ENCODE data around the gene CD4. TPM values are rescaled to one million over a fixed set of nuclear protein-coding genes. Genes with fewer than 3 reads are reported as not detected.

CD4 gene
- total RNA-seq, 3 donors from 2014 or later: 8.9 to 16.5 (median 14.8) TPM

DNA sequence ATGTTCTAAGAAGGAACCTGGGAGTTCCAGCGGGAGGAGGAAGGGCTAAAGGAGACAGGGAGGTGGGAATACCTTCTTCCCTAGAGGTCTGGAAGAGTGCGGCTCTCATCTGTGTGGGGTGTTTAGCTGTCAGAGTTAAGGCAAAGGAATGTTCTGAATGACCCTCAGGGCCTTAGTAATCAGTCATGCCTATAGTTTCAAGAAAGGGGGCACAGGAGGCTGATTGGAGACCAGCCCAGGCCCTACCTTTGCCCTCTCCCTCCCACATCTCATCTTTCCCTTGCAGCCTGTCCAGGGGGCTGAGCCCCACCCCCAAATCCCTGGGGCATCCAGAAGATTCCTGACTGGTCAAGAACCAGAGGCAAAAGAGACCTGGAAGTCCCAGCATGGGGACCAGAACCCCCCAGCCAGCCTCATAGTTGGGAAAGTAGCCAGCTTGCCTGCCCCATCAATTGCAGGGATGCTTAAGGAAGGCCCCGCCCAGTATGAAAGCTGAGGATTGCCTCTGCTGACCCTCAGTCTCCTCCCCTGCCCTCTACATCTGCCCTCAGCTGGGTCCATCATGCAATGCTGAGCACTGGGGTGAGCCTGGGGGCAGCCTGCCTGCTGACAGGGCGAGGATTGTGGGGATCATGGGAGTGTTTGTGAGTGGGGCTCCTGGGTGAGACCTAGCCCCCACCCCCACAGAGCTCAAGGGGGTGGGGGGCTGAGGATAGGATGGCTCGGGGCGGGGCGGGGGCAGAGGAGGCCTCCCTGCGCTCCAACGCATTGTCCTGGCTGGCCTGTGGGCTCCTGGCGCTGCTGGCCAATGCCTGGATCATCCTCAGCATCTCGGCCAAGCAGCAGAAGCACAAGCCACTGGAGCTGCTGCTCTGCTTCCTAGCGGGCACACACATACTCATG is 34.1 kb downstream of the CD4 start:
- no peaks in the 10 kb centered on the region for H3K9me3 ChIP-seq
- DNase-seq (peak in 1 of 3 donors; percentile 20), ATAC-seq (no peak)
- intact Hi-C loops (cut with DNase I, micrococcal nuclease): loop anchor here in 1 of 2 donors (10.0 kb wide), 1 partner anchor 89 kb away; no protein-coding TSS in a partner anchor
- peaks cover 6% of the 10 kb centered on the region for H3K4me1 ChIP-seq (ENCODE audit: low read depth)
- no peak overlapping the region for H3K4me3 ChIP-seq
- TF ChIP-seq, protein P1, sequence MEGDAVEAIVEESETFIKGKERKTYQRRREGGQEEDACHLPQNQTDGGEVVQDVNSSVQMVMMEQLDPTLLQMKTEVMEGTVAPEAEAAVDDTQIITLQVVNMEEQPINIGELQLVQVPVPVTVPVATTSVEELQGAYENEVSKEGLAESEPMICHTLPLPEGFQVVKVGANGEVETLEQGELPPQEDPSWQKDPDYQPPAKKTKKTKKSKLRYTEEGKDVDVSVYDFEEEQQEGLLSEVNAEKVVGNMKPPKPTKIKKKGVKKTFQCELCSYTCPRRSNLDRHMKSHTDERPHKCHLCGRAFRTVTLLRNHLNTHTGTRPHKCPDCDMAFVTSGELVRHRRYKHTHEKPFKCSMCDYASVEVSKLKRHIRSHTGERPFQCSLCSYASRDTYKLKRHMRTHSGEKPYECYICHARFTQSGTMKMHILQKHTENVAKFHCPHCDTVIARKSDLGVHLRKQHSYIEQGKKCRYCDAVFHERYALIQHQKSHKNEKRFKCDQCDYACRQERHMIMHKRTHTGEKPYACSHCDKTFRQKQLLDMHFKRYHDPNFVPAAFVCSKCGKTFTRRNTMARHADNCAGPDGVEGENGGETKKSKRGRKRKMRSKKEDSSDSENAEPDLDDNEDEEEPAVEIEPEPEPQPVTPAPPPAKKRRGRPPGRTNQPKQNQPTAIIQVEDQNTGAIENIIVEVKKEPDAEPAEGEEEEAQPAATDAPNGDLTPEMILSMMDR (IDR thresholded peaks at IDR 0.05): no peak
- no peaks in the 10 kb centered on the region for H3K36me3 ChIP-seq (ENCODE audit: low read depth)

DNA sequence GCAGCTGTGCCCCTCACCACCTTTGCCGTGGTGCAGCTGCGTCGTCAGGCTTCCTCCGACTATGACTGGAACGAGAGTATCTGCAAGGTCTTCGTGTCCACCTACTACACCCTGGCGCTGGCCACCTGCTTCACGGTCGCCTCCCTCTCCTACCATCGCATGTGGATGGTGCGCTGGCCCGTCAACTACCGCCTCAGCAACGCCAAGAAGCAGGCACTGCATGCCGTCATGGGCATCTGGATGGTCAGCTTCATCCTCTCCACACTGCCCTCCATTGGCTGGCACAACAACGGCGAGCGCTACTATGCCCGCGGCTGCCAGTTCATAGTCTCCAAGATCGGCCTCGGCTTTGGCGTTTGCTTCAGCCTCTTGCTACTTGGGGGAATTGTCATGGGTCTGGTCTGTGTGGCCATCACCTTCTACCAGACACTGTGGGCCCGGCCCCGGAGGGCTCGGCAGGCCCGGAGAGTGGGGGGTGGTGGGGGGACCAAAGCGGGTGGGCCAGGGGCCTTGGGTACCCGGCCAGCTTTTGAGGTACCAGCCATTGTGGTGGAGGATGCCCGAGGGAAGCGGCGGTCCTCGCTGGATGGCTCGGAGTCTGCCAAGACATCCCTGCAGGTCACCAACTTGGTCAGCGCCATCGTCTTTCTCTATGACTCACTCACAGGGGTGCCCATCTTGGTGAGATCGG is 34.9 kb downstream of the CD4 start:
- intact Hi-C loops (cut with DNase I, micrococcal nuclease): loop anchor here in 1 of 2 donors (10.0 kb wide), 1 partner anchor 89 kb away; no protein-coding TSS in a partner anchor
- TF ChIP-seq, protein P1 (IDR thresholded peaks at IDR 0.05): no peak
- Histone ChIP-seq H3K4me1 (ENCODE audit: low read depth) (peaks cover 6% of the 10 kb centered on the region), H3K9me3 (no peaks in the 10 kb centered on the region), H3K36me3 (ENCODE audit: low read depth) (no peaks in the 10 kb centered on the region), H3K4me3 (no peak overlapping the region)
- peak in 1 of 3 donors; percentile 31 for DNase-seq
- no peak for ATAC-seq

DNA sequence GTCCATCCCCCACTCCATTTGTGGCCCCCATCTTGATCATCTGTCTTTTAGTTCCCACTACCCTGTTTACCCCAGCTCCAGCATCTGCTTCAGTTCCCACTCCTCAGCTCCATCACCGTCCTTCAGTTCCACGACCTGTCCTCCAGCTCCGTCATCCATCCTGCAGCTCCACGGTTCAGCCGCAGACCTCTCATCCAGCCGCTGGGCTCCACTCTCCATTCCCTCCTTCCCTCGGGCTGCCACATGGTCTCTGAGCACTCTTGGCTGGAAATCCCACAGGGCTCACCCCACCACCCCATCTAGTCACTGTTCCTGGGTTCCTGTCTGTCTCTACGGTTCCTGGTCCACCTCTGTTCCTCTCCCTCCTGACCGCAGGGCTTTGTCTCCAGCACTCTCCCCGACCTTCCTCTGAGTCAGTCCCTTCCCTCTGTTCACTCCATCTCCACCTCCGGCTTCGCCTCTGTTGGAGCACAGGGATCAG is 35.6 kb downstream of the CD4 start:
- DNase-seq (peak in 1 of 3 donors; percentile 16), ATAC-seq (no peak)
- Histone ChIP-seq H3K9me3 (no peaks in the 10 kb centered on the region), H3K4me1 (ENCODE audit: low read depth) (peaks cover 6% of the 10 kb centered on the region), H3K4me3 (no peak overlapping the region), H3K36me3 (ENCODE audit: low read depth) (no peaks in the 10 kb centered on the region)
- TF ChIP-seq, protein P1 (IDR thresholded peaks at IDR 0.05): no peak
- intact Hi-C loops (cut with DNase I, micrococcal nuclease): loop anchor here (5.0 to 10.0 kb wide), 2 partner anchors 73 to 90 kb away; partner anchors contain the start of gene MLF2 (in 1 of the 2)

DNA sequence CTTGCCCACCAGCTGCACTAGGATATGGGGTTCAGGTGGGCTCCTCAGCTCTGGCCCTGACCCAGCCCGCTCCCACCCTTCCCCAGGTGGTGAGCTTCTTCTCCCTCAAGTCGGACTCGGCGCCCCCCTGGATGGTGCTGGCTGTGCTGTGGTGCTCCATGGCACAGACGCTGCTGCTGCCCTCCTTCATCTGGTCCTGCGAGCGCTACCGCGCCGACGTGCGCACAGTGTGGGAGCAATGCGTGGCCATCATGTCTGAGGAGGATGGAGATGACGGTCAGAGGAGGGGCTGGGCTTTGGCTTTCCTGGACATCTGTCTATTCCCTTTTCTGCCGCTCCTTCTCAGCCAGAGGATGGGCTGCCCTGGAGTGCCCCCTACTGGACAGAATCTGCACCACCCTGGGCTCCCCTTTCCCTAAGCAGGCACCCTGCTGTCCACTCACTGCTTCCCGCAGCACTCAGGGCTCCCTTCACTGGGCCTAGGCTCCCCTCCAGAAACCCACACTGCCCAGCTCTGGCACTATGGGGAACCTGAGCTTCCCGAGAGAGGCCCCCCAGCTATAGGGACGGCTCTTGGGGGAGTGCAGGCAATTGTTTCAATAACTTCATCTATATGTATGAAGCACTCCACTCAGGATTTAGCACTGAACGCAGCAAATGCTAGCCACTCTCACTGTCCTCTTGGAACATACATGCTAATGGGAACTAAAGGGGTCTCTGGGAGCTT is 36.2 kb downstream of the CD4 start:
- H3K9me3 ChIP-seq: no peaks in the 10 kb centered on the region
- ATAC-seq: peak; percentile 80
- intact Hi-C loops (cut with DNase I, micrococcal nuclease): loop anchor here (5.0 to 10.0 kb wide), 2 partner anchors 73 to 91 kb away; partner anchors contain the start of gene MLF2 (in 1 of the 2)

More for the DNA sequence above, 36.2 kb downstream of the CD4 start:
- no peaks in the 10 kb centered on the region for H3K36me3 ChIP-seq (ENCODE audit: low read depth)
- H3K4me3 ChIP-seq: no peak overlapping the region
- peak; percentile 76 to 92 (median 91) for DNase-seq
- H3K4me1 ChIP-seq (ENCODE audit: low read depth): peaks cover 6% of the 10 kb centered on the region
- TF ChIP-seq, protein P1 (IDR thresholded peaks at IDR 0.05): peak; percentile 93

Data from mucosa of descending colon (tissue), 3 donors.